Nephron (organoid): ENCODE results near the gene RHNO1.

Experiments
- H3K27ac Mint-ChIP-seq, 3 experiments: 2 replicates each; pipeline ENCODE4 v1.8.0; 2020; ENCODE audit warnings: mixed read lengths in 3 of 3, mild to moderate bottlenecking in 2 of 3, moderate library complexity in 1 of 3
- H3K27me3 Mint-ChIP-seq: 2 replicates; pipeline ENCODE4 v1.8.0; 2021; ENCODE audit warnings: low read depth, mild to moderate bottlenecking, moderate library complexity, mixed read lengths
- H3K36me3 Mint-ChIP-seq: 2 replicates; pipeline ENCODE4 v1.8.0; 2020; ENCODE audit warnings: low read depth, mixed read lengths
- H3K4me1 Mint-ChIP-seq: 2 replicates; pipeline ENCODE4 v1.8.0; 2020; ENCODE audit warnings: mixed read lengths
- H3K4me3 Mint-ChIP-seq, 3 experiments: 2 replicates each; pipeline ENCODE4 v1.8.0; 2020; ENCODE audit warnings: mild to moderate bottlenecking in 3 of 3, mixed read lengths in 3 of 3, moderate library complexity in 2 of 3
- H3K9me3 Mint-ChIP-seq: 2 replicates; pipeline ENCODE4 v1.8.0; 2020; ENCODE audit warnings: mixed read lengths
- CTCF ChIP-seq, 3 experiments: fragments of 200-600 bp; sonication (generic); IDR thresholded peaks; one replicate each; pipeline ENCODE4 v1.5.0; 2021; ENCODE audit warnings: antibody characterized with exemption in 3 of 3; ENCODE audit not compliant: unreplicated experiment in 3 of 3

Gene RHNO1

GRCh38 chr12:2834581-2835491 lies 42.2 kb upstream of the RHNO1 start, which contains the start of gene NRIP2:
TSS of gene NRIP2 (minus strand) at chr12:2835035. CDS start at chr12:2834983, 52 bp downstream.
- Mint-ChIP-seq H3K36me3 (peaks cover 31% of the 10 kb centered on the region), H3K4me1 (peaks cover 40% of the 10 kb centered on the region), H3K4me3 (peak within 1 kb of the TSS; percentile 80 to 82 (median 80)), H3K9me3 (no peaks in the 10 kb centered on the region), H3K27ac (peak within 1 kb of the TSS; percentile 88 to 95 (median 95)), H3K27me3 (no peaks in the 10 kb centered on the region)
- peak in 1 of 3 experiments; percentile 24 for TF ChIP-seq CTCF (IDR thresholded peaks at IDR 0.05; ENCODE audit: unreplicated experiment in 3 of 3)

- Mint-ChIP-seq H3K4me1 (peaks cover 40% of the 10 kb centered on the region), H3K9me3 (no peaks in the 10 kb centered on the region), H3K4me3 (peak overlapping the region; percentile 57 to 82 (median 80)), H3K27ac (peak overlapping the region; percentile 88 to 95 (median 95)), H3K36me3 (peaks cover 23% of the 10 kb centered on the region), H3K27me3 (no peaks in the 10 kb centered on the region)
- TF ChIP-seq CTCF (IDR thresholded peaks at IDR 0.05; ENCODE audit: unreplicated experiment in 3 of 3), result no peak
Measured at GRCh38 chr12:2835691-2836403, 41.2 kb upstream of the RHNO1 start.

- H3K27me3 Mint-ChIP-seq, result no peaks in the 10 kb centered on the region
- H3K9me3 Mint-ChIP-seq, result no peaks in the 10 kb centered on the region
- peak overlapping the region; percentile 32 to 88 (median 74) for H3K27ac Mint-ChIP-seq
- peaks cover 17% of the 10 kb centered on the region for H3K36me3 Mint-ChIP-seq
- peaks cover 40% of the 10 kb centered on the region for H3K4me1 Mint-ChIP-seq
- H3K4me3 Mint-ChIP-seq, result no peak overlapping the region
- TF ChIP-seq CTCF (IDR thresholded peaks at IDR 0.05; ENCODE audit: unreplicated experiment in 3 of 3), result no peak
Measured at GRCh38 chr12:2836574-2836973, 40.4 kb upstream of the RHNO1 start.

- H3K36me3 Mint-ChIP-seq, result peaks cover 4% of the 10 kb centered on the region
- H3K4me1 Mint-ChIP-seq, result peaks cover 9% of the 10 kb centered on the region
- no peaks in the 10 kb centered on the region for H3K9me3 Mint-ChIP-seq
- no peak for TF ChIP-seq CTCF (IDR thresholded peaks at IDR 0.05; ENCODE audit: unreplicated experiment in 3 of 3)
- no peaks in the 10 kb centered on the region for H3K27me3 Mint-ChIP-seq
- H3K27ac Mint-ChIP-seq, result no peak overlapping the region
- no peak overlapping the region for H3K4me3 Mint-ChIP-seq
Measured at GRCh38 chr12:2841056-2841650, 35.9 kb upstream of the RHNO1 start.

GRCh38 chr12:2842948-2843347 lies 34.1 kb upstream of the RHNO1 start:
- peaks cover 21% of the 10 kb centered on the region for H3K4me1 Mint-ChIP-seq
- peaks cover 4% of the 10 kb centered on the region for H3K36me3 Mint-ChIP-seq
- no peaks in the 10 kb centered on the region for H3K27me3 Mint-ChIP-seq
- no peaks in the 10 kb centered on the region for H3K9me3 Mint-ChIP-seq
- no peak overlapping the region for H3K27ac Mint-ChIP-seq
- H3K4me3 Mint-ChIP-seq, result no peak overlapping the region
- no peak for TF ChIP-seq CTCF (IDR thresholded peaks at IDR 0.05; ENCODE audit: unreplicated experiment in 3 of 3)
